HepG2 (cell line): ENCODE results near the gene GALNT10. TPM values are rescaled to one million over a fixed set of nuclear protein-coding genes. Genes with fewer than 3 reads are reported as not detected.

Experiments used
- ATAC-seq: fragments of 200-7000 bp; cut with Tn5 transposase; 3 replicates; pipeline ENCODE4 v1.9.1; 2020; ENCODE audit warnings: mild to moderate bottlenecking, moderate library complexity
- BruUV-seq: library from RNA; stranded (reverse); fragments of 400-500 nt; replicated peaks from 2 replicates; lab custom pipeline; 2021; lab: Mats Ljungman, UMichigan
- CTCF ChIA-PET: fragments of 300-600 bp; formaldehyde crosslinking; extraction: SDS; loops from one replicate; lab custom pipeline; 2021; ENCODE audit warnings: low total read pairs, inconsistent platforms, low intra/inter-chr PET ratio; lab: Yijun Ruan, JAX
- POLR2A ChIA-PET: fragments of 350-600 bp; sonication (Branson Sonifier 250); formaldehyde crosslinking; loops from one replicate; lab custom pipeline; 2020; ENCODE audit warnings: antibody characterized with exemption, inconsistent platforms; lab: Yijun Ruan, JAX
- DNase-seq: peaks from one replicate; pipeline ENCODE4 v3.0.0-alpha.2; 2015; ENCODE audit warnings: low spot score
- FAIRE-seq: peaks from 3 replicates; lab custom pipeline; 2011; peaks lifted over from hg19 to GRCh38; lab: Jason Lieb, UNC
- H2AFZ ChIP-seq: one replicate; pipeline ENCODE4 v1.6.1; 2011; ENCODE audit warnings: low read length, inconsistent platforms
- H3K27ac ChIP-seq: fragments of 300-600 bp; 3 replicates; pipeline ENCODE4 v1.8.0; 2011; ENCODE audit warnings: mixed run types, mild to moderate bottlenecking, mixed read lengths, low read length, inconsistent platforms; ENCODE audit not compliant: insufficient read depth; ENCODE audit errors: extremely low read length
- H3K27me3 ChIP-seq, 2 experiments: fragments of 200-600 bp in 1 of 2; 2 replicates in 1 of 2; 3 replicates in 1 of 2; pipeline versions ENCODE4 v1.6.0 to v1.8.0; 2011; ENCODE audit warnings: low read length in 2 of 2, mild to moderate bottlenecking in 2 of 2, moderate library complexity in 2 of 2, inconsistent platforms in 1 of 2; ENCODE audit not compliant: insufficient read depth in 2 of 2, control insufficient read depth in 1 of 2
- H3K36me3 ChIP-seq, 2 experiments: fragments of 200-600 bp in 1 of 2; replicated peaks in 1 of 2; 2 replicates in 1 of 2; 3 replicates in 1 of 2; pipeline versions ENCODE4 v1.5.1 to v1.8.0; 2011; ENCODE audit warnings: low read length in 2 of 2, inconsistent platforms in 1 of 2; ENCODE audit not compliant: insufficient read depth in 2 of 2, control insufficient read depth in 1 of 2
- H3K4me1 ChIP-seq: 2 replicates; pipeline ENCODE4 v1.5.1; 2012; ENCODE audit warnings: low read length, inconsistent platforms; ENCODE audit not compliant: insufficient read depth
- H3K4me2 ChIP-seq: 2 replicates; pipeline ENCODE4 v1.6.0; 2011; ENCODE audit warnings: low read depth, low read length, inconsistent platforms
- H3K4me3 ChIP-seq, 3 experiments: fragments of 200-600 bp in 1 of 3; sonication (generic), shearing (Covaris generic) in 1 of 3; replicated peaks in 1 of 3; 2 replicates each; pipeline ENCODE4 v1.5.1; 2011 to 2016; ENCODE audit warnings: low read length in 3 of 3, inconsistent platforms in 2 of 3, low read depth in 2 of 3, mild to moderate bottlenecking in 2 of 3, control low read depth in 1 of 3, mixed read lengths in 1 of 3; ENCODE audit not compliant: insufficient read depth in 1 of 3
- H3K79me2 ChIP-seq: one replicate; pipeline ENCODE4 v1.6.1; 2011; ENCODE audit warnings: low read length, inconsistent platforms; ENCODE audit not compliant: insufficient read depth
- H3K9ac ChIP-seq: 2 replicates; pipeline ENCODE4 v1.6.0; 2011; ENCODE audit warnings: mild to moderate bottlenecking, low read depth, low read length, inconsistent platforms; ENCODE audit not compliant: insufficient read depth
- H3K9me3 ChIP-seq: 2 replicates; pipeline ENCODE4 v1.5.1; 2012; ENCODE audit warnings: mild to moderate bottlenecking, low read length
- H4K20me1 ChIP-seq: 2 replicates; pipeline ENCODE4 v1.6.0; 2011; ENCODE audit warnings: inconsistent platforms, mild to moderate bottlenecking, low read length, moderate library complexity; ENCODE audit not compliant: insufficient read depth
- CBX1 ChIP-seq: IDR thresholded peaks from one replicate; pipeline ENCODE4 v1.6.1; 2016; ENCODE audit warnings: antibody characterized with exemption, low read depth
- CENPBD1 ChIP-seq: sonication (generic); formaldehyde crosslinking; IDR thresholded peaks from 2 replicates; pipeline ENCODE4 v1.8.0; 2022; ENCODE audit warnings: missing genetic modification reagents, low read depth, mild to moderate bottlenecking, borderline replicate concordance
- FOSL2 ChIP-seq: sonication (generic); formaldehyde crosslinking; IDR thresholded peaks from 2 replicates; pipeline ENCODE4 v1.4.0; 2020; ENCODE audit warnings: missing genetic modification reagents
- YY1 ChIP-seq: IDR thresholded peaks from 2 replicates; pipeline ENCODE4 v1.6.1; 2011; ENCODE audit warnings: low read length, low read depth, moderate library complexity, mild to moderate bottlenecking; ENCODE audit not compliant: insufficient read depth, insufficient replicate concordance
- ZKSCAN5 ChIP-seq: sonication (generic); formaldehyde crosslinking; IDR thresholded peaks from 2 replicates; pipeline ENCODE4 v1.5.1; 2020; ENCODE audit warnings: mild to moderate bottlenecking, missing genetic modification reagents
- ZNF350 ChIP-seq: sonication (generic); formaldehyde crosslinking; IDR thresholded peaks from 2 replicates; pipeline ENCODE4 v1.4.0; 2020; ENCODE audit warnings: mild to moderate bottlenecking, low read depth, missing genetic modification reagents, borderline replicate concordance
- ZNF510 ChIP-seq: sonication (generic); formaldehyde crosslinking; IDR thresholded peaks from 2 replicates; pipeline ENCODE4 v1.4.0; 2020; ENCODE audit warnings: low read depth, mild to moderate bottlenecking, missing genetic modification reagents
- ZNF704 ChIP-seq: sonication (generic); formaldehyde crosslinking; IDR thresholded peaks from 2 replicates; pipeline ENCODE4 v1.8.1; 2023; ENCODE audit warnings: mild to moderate bottlenecking, inconsistent platforms, moderate library complexity, missing genetic modification reagents, borderline replicate concordance
- ZNF780A ChIP-seq: sonication (generic); formaldehyde crosslinking; IDR thresholded peaks from 2 replicates; pipeline ENCODE4 v1.8.0; 2022; ENCODE audit warnings: mild to moderate bottlenecking, missing genetic modification reagents, moderate library complexity
- WGBS: methylation state at CpG from one replicate; pipeline ENCODE4 v1.1.6; 2017; ENCODE audit warnings: low lambda C conversion rate; 5-methylcytosine and 5-hydroxymethylcytosine counted together
- in situ Hi-C: cut with HindIII; loops from 2 replicates; pipeline ENCODE4 v1.10.0; 2017; ENCODE audit warnings: low pct_unique_long_range_greater_than_20kb; ENCODE audit not compliant: extremely low pct_ligation_motif_present
- intact Hi-C: fragments of 100-400 bp; cut with micrococcal nuclease; formaldehyde crosslinking; loops from one replicate; pipeline ENCODE4 v1.10.0; 2022; ENCODE audit not compliant: unreplicated experiment
- polyA plus RNA-seq, 8 experiments: library from polyadenylated mRNA; depleted of rRNA in 3 of 8; stranded (reverse) in 7 of 8; unstranded in 1 of 8; fragments of >200 nt; fragmentation: Illumina TruSeq in 4 of 8; extraction: Trizol in 4 of 8; gene quantifications; 2 replicates each; pipeline versions ENCODE4 v1.2.1 to v1.2.3, GENCODE V29; 2011 to 2016; ENCODE audit warnings: low read depth in 4 of 8, missing spikeins in 1 of 8, mixed read lengths in 1 of 8; ENCODE audit not compliant: insufficient read depth in 1 of 8
- total RNA-seq, 5 experiments: library from RNA; depleted of rRNA; stranded (reverse); fragments of >200 nt; fragmentation: Illumina TruSeq; extraction: Trizol; gene quantifications; 2 replicates each; pipeline ENCODE4 v1.2.3, GENCODE V29; 2016; ENCODE audit warnings: low read depth in 1 of 5
- TF ChIP-seq, protein P1 (sequence below): IDR thresholded peaks from 2 replicates; pipeline ENCODE4 v1.6.1; 2016; ENCODE audit warnings: low read depth, missing genetic modification reagents, missing compliant biosample characterization
- TF ChIP-seq, protein P2 (sequence below): sonication (generic); formaldehyde crosslinking; IDR thresholded peaks from 2 replicates; pipeline ENCODE4 v1.4.0; 2020; ENCODE audit warnings: missing genetic modification reagents

The GALNT10 gene
- total and polyA plus RNA-seq, 2 of the 13 experiments (the other 11 are each of a cell fraction or from before 2014, with no cell fraction given), result 8.1 to 11.2 TPM

DNA sequence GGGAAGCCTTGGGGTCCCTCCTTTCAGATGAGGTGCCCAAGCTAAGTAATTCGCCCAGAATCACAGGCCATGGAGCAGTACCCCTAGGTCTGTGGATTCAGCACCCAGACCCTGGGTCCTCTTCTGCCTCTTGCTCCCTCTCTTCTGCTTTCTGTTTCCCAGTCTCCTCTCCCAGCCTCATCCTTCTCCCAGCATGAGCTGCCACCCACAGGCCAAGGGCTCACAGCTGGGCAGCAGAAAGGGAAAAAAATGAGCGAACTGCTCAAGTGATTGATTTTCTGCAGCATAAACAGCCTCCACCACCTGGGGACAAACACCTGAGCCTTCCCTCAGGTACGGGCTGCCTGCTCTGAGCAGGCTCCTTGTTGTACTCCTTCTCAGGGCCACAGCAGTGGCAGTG, 141.4 kb downstream of the GALNT10 start (continued):
- TF ChIP-seq, protein P1, sequence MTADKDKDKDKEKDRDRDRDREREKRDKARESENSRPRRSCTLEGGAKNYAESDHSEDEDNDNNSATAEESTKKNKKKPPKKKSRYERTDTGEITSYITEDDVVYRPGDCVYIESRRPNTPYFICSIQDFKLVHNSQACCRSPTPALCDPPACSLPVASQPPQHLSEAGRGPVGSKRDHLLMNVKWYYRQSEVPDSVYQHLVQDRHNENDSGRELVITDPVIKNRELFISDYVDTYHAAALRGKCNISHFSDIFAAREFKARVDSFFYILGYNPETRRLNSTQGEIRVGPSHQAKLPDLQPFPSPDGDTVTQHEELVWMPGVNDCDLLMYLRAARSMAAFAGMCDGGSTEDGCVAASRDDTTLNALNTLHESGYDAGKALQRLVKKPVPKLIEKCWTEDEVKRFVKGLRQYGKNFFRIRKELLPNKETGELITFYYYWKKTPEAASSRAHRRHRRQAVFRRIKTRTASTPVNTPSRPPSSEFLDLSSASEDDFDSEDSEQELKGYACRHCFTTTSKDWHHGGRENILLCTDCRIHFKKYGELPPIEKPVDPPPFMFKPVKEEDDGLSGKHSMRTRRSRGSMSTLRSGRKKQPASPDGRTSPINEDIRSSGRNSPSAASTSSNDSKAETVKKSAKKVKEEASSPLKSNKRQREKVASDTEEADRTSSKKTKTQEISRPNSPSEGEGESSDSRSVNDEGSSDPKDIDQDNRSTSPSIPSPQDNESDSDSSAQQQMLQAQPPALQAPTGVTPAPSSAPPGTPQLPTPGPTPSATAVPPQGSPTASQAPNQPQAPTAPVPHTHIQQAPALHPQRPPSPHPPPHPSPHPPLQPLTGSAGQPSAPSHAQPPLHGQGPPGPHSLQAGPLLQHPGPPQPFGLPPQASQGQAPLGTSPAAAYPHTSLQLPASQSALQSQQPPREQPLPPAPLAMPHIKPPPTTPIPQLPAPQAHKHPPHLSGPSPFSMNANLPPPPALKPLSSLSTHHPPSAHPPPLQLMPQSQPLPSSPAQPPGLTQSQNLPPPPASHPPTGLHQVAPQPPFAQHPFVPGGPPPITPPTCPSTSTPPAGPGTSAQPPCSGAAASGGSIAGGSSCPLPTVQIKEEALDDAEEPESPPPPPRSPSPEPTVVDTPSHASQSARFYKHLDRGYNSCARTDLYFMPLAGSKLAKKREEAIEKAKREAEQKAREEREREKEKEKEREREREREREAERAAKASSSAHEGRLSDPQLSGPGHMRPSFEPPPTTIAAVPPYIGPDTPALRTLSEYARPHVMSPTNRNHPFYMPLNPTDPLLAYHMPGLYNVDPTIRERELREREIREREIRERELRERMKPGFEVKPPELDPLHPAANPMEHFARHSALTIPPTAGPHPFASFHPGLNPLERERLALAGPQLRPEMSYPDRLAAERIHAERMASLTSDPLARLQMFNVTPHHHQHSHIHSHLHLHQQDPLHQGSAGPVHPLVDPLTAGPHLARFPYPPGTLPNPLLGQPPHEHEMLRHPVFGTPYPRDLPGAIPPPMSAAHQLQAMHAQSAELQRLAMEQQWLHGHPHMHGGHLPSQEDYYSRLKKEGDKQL (CRISPR knock-in tag), result no peak
- TF ChIP-seq YY1, result no peak
- TF ChIP-seq ZNF350 (CRISPR knock-in tag), result no peak

DNA sequence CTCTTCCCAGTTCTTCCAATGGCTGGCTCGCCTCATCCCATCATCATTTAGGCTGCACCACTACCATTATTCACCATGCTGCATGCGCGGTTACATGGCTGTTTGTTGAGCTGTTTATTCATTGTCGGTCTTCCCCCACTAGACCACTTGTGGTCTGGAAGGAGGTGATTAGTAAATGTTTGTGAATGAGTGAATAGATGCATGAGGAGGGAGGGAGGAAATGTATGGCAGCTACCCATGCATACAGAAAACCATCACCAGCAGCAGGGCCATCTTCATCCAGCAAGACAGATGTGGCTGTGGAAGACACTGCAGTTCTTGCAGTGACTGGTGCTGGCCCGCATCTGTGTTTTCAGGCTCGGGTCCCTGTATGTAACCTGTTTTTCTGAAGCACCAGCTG, 141.9 kb downstream of the GALNT10 start:
- in situ Hi-C loops (no loop called here), intact Hi-C loops (loop anchor here (10.0 kb wide), 1 partner anchor 72 kb away; no protein-coding TSS in a partner anchor)
- CTCF ChIA-PET, result no interaction called here
- Histone ChIP-seq H2AFZ (no peak overlapping the region), H3K9ac (no peak overlapping the region), H3K27me3 (no peaks in the 10 kb centered on the region), H3K79me2 (no peaks in the 10 kb centered on the region), H3K9me3 (no peaks in the 10 kb centered on the region), H3K36me3 (no peaks in the 10 kb centered on the region; a peak in 1 of 5 replicates), H3K4me2 (no peak overlapping the region), H3K27ac (no peak overlapping the region), H4K20me1 (no peaks in the 10 kb centered on the region), H3K4me1 (peaks cover 11% of the 10 kb centered on the region; the same call in 1 of the 2 replicates), H3K4me3 (no peak overlapping the region)
- ATAC-seq, result no peak
- POLR2A ChIA-PET, result no interaction called here
- TF ChIP-seq CENPBD1 (CRISPR knock-in tag) (no peak), ZNF780A (no peak), FOSL2 (CRISPR knock-in tag) (no peak), ZNF510 (CRISPR knock-in tag) (no peak), ZNF704 (CRISPR knock-in tag) (no peak), ZKSCAN5 (CRISPR knock-in tag) (no peak), CBX1 (no peak)
- TF ChIP-seq, protein P2, sequence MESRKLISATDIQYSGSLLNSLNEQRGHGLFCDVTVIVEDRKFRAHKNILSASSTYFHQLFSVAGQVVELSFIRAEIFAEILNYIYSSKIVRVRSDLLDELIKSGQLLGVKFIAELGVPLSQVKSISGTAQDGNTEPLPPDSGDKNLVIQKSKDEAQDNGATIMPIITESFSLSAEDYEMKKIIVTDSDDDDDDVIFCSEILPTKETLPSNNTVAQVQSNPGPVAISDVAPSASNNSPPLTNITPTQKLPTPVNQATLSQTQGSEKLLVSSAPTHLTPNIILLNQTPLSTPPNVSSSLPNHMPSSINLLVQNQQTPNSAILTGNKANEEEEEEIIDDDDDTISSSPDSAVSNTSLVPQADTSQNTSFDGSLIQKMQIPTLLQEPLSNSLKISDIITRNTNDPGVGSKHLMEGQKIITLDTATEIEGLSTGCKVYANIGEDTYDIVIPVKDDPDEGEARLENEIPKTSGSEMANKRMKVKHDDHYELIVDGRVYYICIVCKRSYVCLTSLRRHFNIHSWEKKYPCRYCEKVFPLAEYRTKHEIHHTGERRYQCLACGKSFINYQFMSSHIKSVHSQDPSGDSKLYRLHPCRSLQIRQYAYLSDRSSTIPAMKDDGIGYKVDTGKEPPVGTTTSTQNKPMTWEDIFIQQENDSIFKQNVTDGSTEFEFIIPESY, result no peak
- WGBS, result 96% methylated on average over 5 of the region's 6 CpGs
- DNase-seq, result no peak
- no TSS peak for BruUV-seq
- FAIRE-seq, result no peak
